H1 (cell line): ENCODE data around the gene PASK. TPM values are rescaled to one million over a fixed set of nuclear protein-coding genes. Genes with fewer than 3 reads are reported as not detected.

Experiments
- CTCF ChIA-PET: fragments of 300-600 bp; sonication (Branson Sonifier 250); formaldehyde crosslinking; loops from one replicate; lab custom pipeline; 2021; ENCODE audit not compliant: partially characterized antibody; lab: Charles Lee
- POLR2A ChIA-PET: fragments of 300-600 bp; sonication (Branson Sonifier 250); formaldehyde crosslinking; loops from one replicate; lab custom pipeline; 2021; ENCODE audit warnings: inconsistent platforms; ENCODE audit not compliant: partially characterized antibody; lab: Charles Lee
- DNase-seq, 2 experiments: peaks; one replicate each; pipeline versions ENCODE4 v3.0.0 to v3.0.0-alpha.2; 2010 to 2022; ENCODE audit warnings: low spot score in 2 of 2, low read depth in 1 of 2, mixed read lengths in 1 of 2
- FAIRE-seq: peaks from 2 replicates; lab custom pipeline; 2011; peaks lifted over from hg19 to GRCh38; lab: Jason Lieb, UNC
- H2AFZ ChIP-seq: 2 replicates; pipeline ENCODE4 v1.8.1; 2012; ENCODE audit warnings: low read length, inconsistent platforms
- H2AK5ac ChIP-seq: 2 replicates; pipeline ENCODE4 v1.6.1; 2013; ENCODE audit warnings: low read depth, low read length
- H2BK120ac ChIP-seq: replicated peaks from 2 replicates; pipeline ENCODE3; 2013; ENCODE audit warnings: low read depth, low read length, inconsistent platforms
- H2BK12ac ChIP-seq: 2 replicates; pipeline ENCODE4 v1.6.1; 2013; ENCODE audit warnings: low read depth, low read length
- H2BK15ac ChIP-seq: 2 replicates; pipeline ENCODE4 v1.6.1; 2013; ENCODE audit warnings: low read length
- H2BK20ac ChIP-seq: 2 replicates; pipeline ENCODE4 v1.6.1; 2013; ENCODE audit warnings: low read length
- H2BK5ac ChIP-seq: 2 replicates; pipeline ENCODE4 v1.6.1; 2013; ENCODE audit warnings: low read depth, low read length
- H3K14ac ChIP-seq: 2 replicates; pipeline ENCODE4 v1.6.1; 2013; ENCODE audit warnings: inconsistent platforms; ENCODE audit not compliant: insufficient read length
- H3K18ac ChIP-seq: 2 replicates; pipeline ENCODE4 v1.6.1; 2013; ENCODE audit warnings: low read length; ENCODE audit errors: extremely low read depth
- H3K23ac ChIP-seq: 2 replicates; pipeline ENCODE4 v1.6.1; 2013; ENCODE audit warnings: inconsistent platforms; ENCODE audit not compliant: insufficient read length
- H3K23me2 ChIP-seq: 2 replicates; pipeline ENCODE4 v1.6.1; 2013; ENCODE audit warnings: low read depth, low read length
- H3K27ac ChIP-seq: 2 replicates; pipeline ENCODE4 v1.6.1; 2011; ENCODE audit warnings: low read depth, low read length, inconsistent platforms
- H3K27me3 ChIP-seq, 4 experiments: replicated peaks in 1 of 4; 1 replicate in 1 of 4; 2 replicates in 3 of 4; pipeline versions ENCODE4 v1.6.1 to v1.8.1; 2011 to 2013; ENCODE audit warnings: low read length in 3 of 4, mild to moderate bottlenecking in 3 of 4, inconsistent platforms in 2 of 4, mixed read lengths in 2 of 4, moderate library complexity in 1 of 4; ENCODE audit not compliant: control insufficient read depth in 3 of 4, insufficient read depth in 3 of 4; ENCODE audit errors: extremely low read depth in 1 of 4
- H3K36me3 ChIP-seq, 4 experiments: 2 replicates each; pipeline versions ENCODE4 v1.6.1 to v1.8.1; 2011 to 2013; ENCODE audit warnings: mild to moderate bottlenecking in 4 of 4, low read length in 3 of 4, moderate library complexity in 2 of 4, control low read depth in 1 of 4, inconsistent platforms in 1 of 4; ENCODE audit not compliant: insufficient read depth in 4 of 4, control insufficient read depth in 2 of 4
- H3K4ac ChIP-seq: replicated peaks from 2 replicates; pipeline ENCODE3; 2013; ENCODE audit warnings: low read length, low read depth, mixed read lengths, inconsistent platforms; ENCODE audit not compliant: insufficient read length
- H3K4me1 ChIP-seq, 4 experiments: replicated peaks in 1 of 4; 1 replicate in 1 of 4; 2 replicates in 3 of 4; pipeline versions ENCODE4 v1.6.1 to v1.8.1; 2011 to 2013; ENCODE audit warnings: low read length in 3 of 4, inconsistent platforms in 2 of 4, mixed read lengths in 1 of 4; ENCODE audit not compliant: insufficient read depth in 4 of 4, control insufficient read depth in 3 of 4
- H3K4me2 ChIP-seq, 2 experiments: 2 replicates each; pipeline versions ENCODE4 v1.6.1 to v1.8.1; 2011 to 2013; ENCODE audit warnings: low read depth in 2 of 2, low read length in 2 of 2, control low read depth in 1 of 2, inconsistent platforms in 1 of 2, mild to moderate bottlenecking in 1 of 2; ENCODE audit not compliant: insufficient read depth in 1 of 2
- H3K4me3 ChIP-seq, 4 experiments: fragments of 200-600, 300-600 bp in 1 of 4; sonication (generic), shearing (Covaris generic), sonication (Bioruptor Twin) in 1 of 4; 2 replicates each; pipeline versions ENCODE4 v1.5.1 to v1.8.1; 2011 to 2016; ENCODE audit warnings: low read length in 4 of 4, low read depth in 3 of 4, control low read depth in 2 of 4, inconsistent platforms in 2 of 4, mild to moderate bottlenecking in 2 of 4, mixed read lengths in 1 of 4, moderate library complexity in 1 of 4; ENCODE audit not compliant: insufficient read depth in 2 of 4; ENCODE audit errors: extremely low read depth in 1 of 4
- H3K56ac ChIP-seq: replicated peaks from 2 replicates; pipeline ENCODE3; 2013; ENCODE audit warnings: low read depth, mild to moderate bottlenecking, mixed read lengths, low read length, inconsistent platforms; ENCODE audit not compliant: insufficient read length
- H3K79me1 ChIP-seq: 2 replicates; pipeline ENCODE4 v1.6.1; 2013; ENCODE audit warnings: low read depth, low read length, control low read depth
- H3K79me2 ChIP-seq, 2 experiments: 2 replicates each; pipeline versions ENCODE4 v1.6.1 to v1.8.1; 2012 to 2013; ENCODE audit warnings: low read length in 2 of 2, mild to moderate bottlenecking in 2 of 2, inconsistent platforms in 1 of 2; ENCODE audit not compliant: insufficient read depth in 2 of 2, control insufficient read depth in 1 of 2
- H3K9ac ChIP-seq, 4 experiments: replicated peaks in 1 of 4; 1 replicate in 1 of 4; 2 replicates in 3 of 4; pipeline versions ENCODE4 v1.6.1 to v1.8.1; 2011 to 2013; ENCODE audit warnings: low read depth in 3 of 4, low read length in 3 of 4, control low read depth in 2 of 4, mild to moderate bottlenecking in 2 of 4, moderate library complexity in 2 of 4, inconsistent platforms in 1 of 4; ENCODE audit errors: extremely low read depth in 1 of 4
- H3K9me3 ChIP-seq, 2 experiments: 2 replicates each; pipeline versions ENCODE4 v1.6.1 to v1.8.1; 2012 to 2013; ENCODE audit warnings: mild to moderate bottlenecking in 2 of 2, moderate library complexity in 2 of 2, control low read depth in 1 of 2, inconsistent platforms in 1 of 2, low read depth in 1 of 2, low read length in 1 of 2, mixed read lengths in 1 of 2; ENCODE audit not compliant: insufficient read depth in 2 of 2
- H4K20me1 ChIP-seq, 2 experiments: replicated peaks in 1 of 2; 2 replicates each; pipeline versions ENCODE3 to v1.8.1; 2011 to 2013; ENCODE audit warnings: inconsistent platforms in 2 of 2, low read length in 2 of 2, mild to moderate bottlenecking in 1 of 2; ENCODE audit not compliant: insufficient read depth in 2 of 2, control insufficient read depth in 1 of 2
- H4K5ac ChIP-seq: 2 replicates; pipeline ENCODE4 v1.6.1; 2013; ENCODE audit warnings: low read length, low read depth, mixed read lengths, inconsistent platforms; ENCODE audit not compliant: insufficient read length
- H4K8ac ChIP-seq: 2 replicates; pipeline ENCODE4 v1.8.0; 2013; ENCODE audit warnings: mild to moderate bottlenecking, moderate library complexity, low read length, inconsistent platforms; ENCODE audit not compliant: insufficient read depth; ENCODE audit errors: extremely low read depth
- H4K91ac ChIP-seq: replicated peaks from 2 replicates; pipeline ENCODE3; 2013; ENCODE audit warnings: low read length, mixed read lengths, inconsistent platforms; ENCODE audit not compliant: insufficient read length
- CBX5 ChIP-seq: fragments of 300-800, 300-1000 bp; sonication (generic); IDR thresholded peaks from 2 replicates; pipeline ENCODE4 v1.7.1; 2016; ENCODE audit warnings: antibody characterized with exemption, low read length, low read depth
- CEBPB ChIP-seq: IDR thresholded peaks from 2 replicates; pipeline ENCODE4 v1.6.1; 2012; ENCODE audit warnings: low read depth, low read length
- CHD1 ChIP-seq: IDR thresholded peaks from 2 replicates; pipeline ENCODE4 v1.6.1; 2012; ENCODE audit warnings: low read depth, low read length, improper control_type of control experiment
- CREB1 ChIP-seq: IDR thresholded peaks from 2 replicates; pipeline ENCODE4 v1.6.1; 2012; ENCODE audit warnings: inconsistent platforms
- FOSL1 ChIP-seq: IDR thresholded peaks from 2 replicates; pipeline ENCODE4 v1.6.1; 2011; ENCODE audit warnings: mild to moderate bottlenecking, low read depth, low read length, moderate library complexity; ENCODE audit not compliant: insufficient read depth
- JUN ChIP-seq: IDR thresholded peaks from 2 replicates; pipeline ENCODE4 v1.6.1; 2011; ENCODE audit warnings: low read depth, mild to moderate bottlenecking, improper control_type of control experiment, low read length
- KDM4A ChIP-seq: IDR thresholded peaks from one replicate; pipeline ENCODE4 v1.7.1; 2012; ENCODE audit warnings: low read depth, mild to moderate bottlenecking, moderate library complexity, low read length, inconsistent platforms; ENCODE audit not compliant: severe bottlenecking
- MAFK ChIP-seq: IDR thresholded peaks from 2 replicates; pipeline ENCODE4 v1.6.1; 2012; ENCODE audit warnings: low read depth, mild to moderate bottlenecking, improper control_type of control experiment, low read length
- NRF1 ChIP-seq: IDR thresholded peaks from 2 replicates; pipeline ENCODE4 v1.6.1; 2011; ENCODE audit warnings: mild to moderate bottlenecking, low read depth, low read length, improper control_type of control experiment
- SAP30 ChIP-seq: fragments of 300-600 bp; sonication (generic); IDR thresholded peaks from 2 replicates; pipeline ENCODE4 v1.7.1; 2012; ENCODE audit warnings: low read length, moderate library complexity, mild to moderate bottlenecking, inconsistent platforms; ENCODE audit not compliant: insufficient read depth, insufficient replicate concordance
- SP4 ChIP-seq: IDR thresholded peaks from 2 replicates; pipeline ENCODE4 v1.6.1; 2012; ENCODE audit warnings: low read length, inconsistent platforms
- SRF ChIP-seq: IDR thresholded peaks from 2 replicates; pipeline ENCODE4 v1.6.1; 2011; ENCODE audit warnings: mild to moderate bottlenecking, low read depth, low read length, moderate library complexity
- WGBS, 2 experiments: shearing (Covaris generic) in 1 of 2; methylation state at CpG; one replicate each; pipeline versions ENCODE4 v1.1.6 to v1.1.7; 2013 to 2015; ENCODE audit warnings: low lambda C conversion rate in 2 of 2, mixed read lengths in 2 of 2, inconsistent platforms in 1 of 2, low coverage in 1 of 2, missing lambda C conversion rate in 1 of 2; ENCODE audit not compliant: insufficient replicate concordance in 2 of 2, insufficient coverage in 1 of 2, insufficient read length in 1 of 2; ENCODE audit errors: extremely low coverage in 1 of 2, missing lambda C conversion rate in 1 of 2; 5-methylcytosine and 5-hydroxymethylcytosine counted together
- polyA plus RNA-seq, 7 experiments: library from polyadenylated mRNA; depleted of rRNA in 3 of 7; stranded (reverse) in 5 of 7; unstranded in 2 of 7; fragments of >200 nt in 5 of 7; fragments of 200-250 nt in 2 of 7; gene quantifications; 1 replicate in 5 of 7; 2 replicates in 1 of 7; 4 replicates in 1 of 7; pipeline versions ENCODE4 v1.2.1 to v1.2.3, GENCODE V29; 2011 to 2013; ENCODE audit warnings: missing spikeins in 2 of 7, mixed read lengths in 2 of 7
- total RNA-seq: library from RNA; stranded (reverse); fragmentation: NEBNext Ultra II Directional; extraction: Animal tissue kit (Norgen Biotek cat#: 25700); gene quantifications from 2 replicates; pipeline ENCODE4 v1.2.1, GENCODE V29; 2021

The PASK gene
- total and polyA plus RNA-seq, 2 of the 8 experiments (the other 6 are each of a cell fraction or from before 2014, with no cell fraction given) = 20.5 to 66.1 TPM

- Histone ChIP-seq H2BK15ac (no peak overlapping the region), H3K27me3 (no peaks in the 10 kb centered on the region), H3K4me2 (no peak overlapping the region), H3K23ac (no peak overlapping the region), H2BK12ac (no peak overlapping the region), H3K56ac (no peak overlapping the region), H3K27ac (no peak overlapping the region), H2BK20ac (no peak overlapping the region), H3K36me3 (peaks cover 3 to 28% (median 13%) of the 10 kb centered on the region in 4 experiments; a peak in 7 of 8 replicates), H4K5ac (no peak overlapping the region), H3K14ac (no peak overlapping the region), H3K79me2 (no peaks in the 10 kb centered on the region), H4K20me1 (peaks cover 0 to 5% of the 10 kb centered on the region in 2 experiments), H3K23me2 (no peaks in the 10 kb centered on the region), H4K8ac (no peak overlapping the region), H3K4me1 (no peaks in the 10 kb centered on the region), H3K4ac (no peak overlapping the region), H3K9ac (no peak overlapping the region), H2AK5ac (no peak overlapping the region), H3K79me1 (no peaks in the 10 kb centered on the region; the same call in 1 of the 2 replicates), H2BK120ac (no peak overlapping the region), H3K9me3 (no peaks in the 10 kb centered on the region), H2BK5ac (no peak overlapping the region), H2AFZ (no peak overlapping the region), H3K18ac (no peak overlapping the region)
- FAIRE-seq (no peak), DNase-seq (no peak)
- WGBS, 2 experiments = 94% methylated on average over 10 of the region's 10 CpGs; no CpG with 5 or more reads in 1 of the 2 experiments
- POLR2A ChIA-PET = no interaction called here
- CTCF ChIA-PET = no interaction called here
- TF ChIP-seq CREB1 = no peak
- TF ChIP-seq CBX5 = no peak
- no peak for TF ChIP-seq KDM4A
- TF ChIP-seq JUN = no peak
- no peak for TF ChIP-seq SAP30
- no peak for TF ChIP-seq NRF1
- no peak for TF ChIP-seq SP4
- TF ChIP-seq CHD1 = no peak
- TF ChIP-seq CEBPB = no peak
- TF ChIP-seq SRF = no peak
- no peak for TF ChIP-seq FOSL1
- no peak for TF ChIP-seq MAFK
- TF ChIP-seq, all 59 proteins: peak for 0
- Histone ChIP-seq H3K4me3 (no peak overlapping the region), H4K91ac (no peak overlapping the region)
These were observed 15.8 kb downstream of the PASK start for GRCh38 chr2:241133436-241133820.
